HepG2 (cell line): ENCODE results near the gene THADA. TPM values are rescaled to one million over a fixed set of nuclear protein-coding genes. Genes with fewer than 3 reads are reported as not detected.

Experiments used
- ATF7-NPFF ChIP-seq: sonication (generic); formaldehyde crosslinking; IDR thresholded peaks from 2 replicates; pipeline ENCODE4 v1.8.1; 2023; ENCODE audit warnings: mild to moderate bottlenecking, low read depth, missing genetic modification reagents, moderate library complexity
- E2F1 ChIP-seq: sonication (generic); formaldehyde crosslinking; IDR thresholded peaks from 2 replicates; pipeline ENCODE4 v1.5.0; 2020; ENCODE audit warnings: missing genetic modification reagents
- MIXL1 ChIP-seq: IDR thresholded peaks from 2 replicates; pipeline ENCODE4 v1.6.1; 2016
- PCBP1 ChIP-seq: fragments of 200-400 bp; formaldehyde crosslinking; IDR thresholded peaks from 2 replicates; pipeline ENCODE4 v1.6.1; 2017; ENCODE audit warnings: mild to moderate bottlenecking, low read depth, low read length, borderline replicate concordance
- PITX1 ChIP-seq: sonication (generic); formaldehyde crosslinking; IDR thresholded peaks from 2 replicates; pipeline ENCODE4 v1.5.1; 2020; ENCODE audit warnings: mild to moderate bottlenecking, missing genetic modification reagents
- PTBP1 ChIP-seq: fragments of 200-400 bp; formaldehyde crosslinking; IDR thresholded peaks from 2 replicates; pipeline ENCODE4 v1.6.1; 2018; ENCODE audit warnings: low read length, low read depth; ENCODE audit not compliant: poor library complexity, severe bottlenecking
- STAT5B ChIP-seq: sonication (generic); formaldehyde crosslinking; IDR thresholded peaks from 2 replicates; pipeline ENCODE4 v1.4.0; 2020; ENCODE audit warnings: missing genetic modification reagents
- TRAFD1 ChIP-seq: sonication (generic); formaldehyde crosslinking; IDR thresholded peaks from 2 replicates; pipeline ENCODE4 v1.5.1; 2020; ENCODE audit warnings: missing genetic modification reagents, mild to moderate bottlenecking, borderline replicate concordance
- UBTF ChIP-seq: sonication (generic); formaldehyde crosslinking; IDR thresholded peaks from 2 replicates; pipeline ENCODE4 v1.4.0; 2020; ENCODE audit warnings: mild to moderate bottlenecking, missing genetic modification reagents
- ZNF724P ChIP-seq: sonication (generic); formaldehyde crosslinking; IDR thresholded peaks from 2 replicates; pipeline ENCODE4 v1.8.0; 2022; ENCODE audit warnings: missing genetic modification reagents, borderline replicate concordance
- polyA plus RNA-seq, 8 experiments: library from polyadenylated mRNA; depleted of rRNA in 3 of 8; stranded (reverse) in 7 of 8; unstranded in 1 of 8; fragments of >200 nt; fragmentation: Illumina TruSeq in 4 of 8; extraction: Trizol in 4 of 8; gene quantifications; 2 replicates each; pipeline versions ENCODE4 v1.2.1 to v1.2.3, GENCODE V29; 2011 to 2016; ENCODE audit warnings: low read depth in 4 of 8, missing spikeins in 1 of 8, mixed read lengths in 1 of 8; ENCODE audit not compliant: insufficient read depth in 1 of 8
- total RNA-seq, 5 experiments: library from RNA; depleted of rRNA; stranded (reverse); fragments of >200 nt; fragmentation: Illumina TruSeq; extraction: Trizol; gene quantifications; 2 replicates each; pipeline ENCODE4 v1.2.3, GENCODE V29; 2016; ENCODE audit warnings: low read depth in 1 of 5
- TF ChIP-seq, protein P1 (sequence below): sonication (generic); IDR thresholded peaks from 2 replicates; pipeline ENCODE4 v1.6.1; 2016; ENCODE audit warnings: low read depth, borderline replicate concordance

Gene THADA
- total and polyA plus RNA-seq, 2 of the 13 experiments (the other 11 are each of a cell fraction or from before 2014, with no cell fraction given), result 12.7 to 21.7 TPM

DNA sequence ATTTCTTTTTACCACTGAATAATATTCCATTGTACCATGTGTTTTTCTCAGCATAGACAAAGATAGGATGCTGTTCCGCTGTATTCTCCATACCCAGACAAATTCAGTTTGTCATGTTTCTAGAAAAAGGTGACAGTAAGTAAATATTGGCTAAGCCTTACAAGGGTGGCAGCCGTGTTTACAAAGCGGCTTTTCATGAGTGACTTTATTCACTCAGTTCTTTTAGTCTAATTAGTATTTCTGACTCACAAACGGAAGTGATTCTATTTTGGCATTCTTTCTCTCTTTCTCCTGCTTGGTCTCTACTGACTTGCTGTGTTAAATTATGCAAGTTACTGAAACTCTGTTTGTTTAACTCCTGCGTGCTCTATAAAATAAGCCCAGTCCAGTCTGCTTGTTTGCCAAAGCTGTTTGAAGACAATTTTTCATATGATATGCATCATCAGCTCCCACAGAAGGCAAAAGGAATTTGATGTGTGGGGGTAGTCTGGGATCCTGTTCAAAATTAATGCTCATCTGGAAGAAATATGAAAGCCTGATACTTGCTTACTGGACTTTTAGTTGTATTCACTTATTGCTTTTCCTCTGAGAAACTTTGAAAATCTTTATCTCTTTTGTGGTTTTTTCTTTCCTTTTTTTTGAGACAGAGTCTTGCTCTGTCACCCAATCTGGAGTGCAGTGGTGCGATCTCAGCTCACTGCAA lies 38.9 kb upstream of the THADA start (continued):
- TF ChIP-seq, protein P1, sequence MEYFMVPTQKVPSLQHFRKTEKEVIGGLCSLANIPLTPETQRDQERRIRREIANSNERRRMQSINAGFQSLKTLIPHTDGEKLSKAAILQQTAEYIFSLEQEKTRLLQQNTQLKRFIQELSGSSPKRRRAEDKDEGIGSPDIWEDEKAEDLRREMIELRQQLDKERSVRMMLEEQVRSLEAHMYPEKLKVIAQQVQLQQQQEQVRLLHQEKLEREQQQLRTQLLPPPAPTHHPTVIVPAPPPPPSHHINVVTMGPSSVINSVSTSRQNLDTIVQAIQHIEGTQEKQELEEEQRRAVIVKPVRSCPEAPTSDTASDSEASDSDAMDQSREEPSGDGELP, result peak; percentile 50; the same call in 1 of the 2 replicates
- TF ChIP-seq ZNF724P (no peak), PCBP1 (no peak), ATF7-NPFF (CRISPR knock-in tag) (no peak), MIXL1 (CRISPR knock-in tag) (peak; percentile 87), PITX1 (CRISPR knock-in tag) (peak; percentile 74; the same call in 1 of the 2 replicates), PTBP1 (no peak), STAT5B (no peak), UBTF (CRISPR knock-in tag) (no peak), E2F1 (CRISPR knock-in tag) (no peak), TRAFD1 (no peak)
